Stimulated activated naive B cell treated with anti-CD40 and anti-IgM and Interleukin-4, amounts not matched to agents 10 μg/mL and 1 μg/mL and 100 μg/mL, for 72 hours (primary cell): ENCODE measurements around the gene EBF3.

ENCODE experiments used
- ATAC-seq, 2 donors: fragments of 150-1000 bp; cut with Tn5 transposase; replicated peaks; 2 replicates each; pipeline ENCODE4 v1.10.0; 2021; ENCODE audit warnings: moderate library complexity in 1 of 2
- DNase-seq: peaks from one replicate; pipeline ENCODE4 v3.0.0; 2021
- H3K27ac Mint-ChIP-seq: one replicate; pipeline ENCODE4 v1.8.0; 2022; ENCODE audit warnings: mild to moderate bottlenecking, mixed read lengths
- H3K27me3 Mint-ChIP-seq, 2 donors: one replicate each; pipeline ENCODE4 v1.8.0; 2022; ENCODE audit warnings: mixed read lengths in 2 of 2
- H3K36me3 Mint-ChIP-seq, 2 donors: one replicate each; pipeline ENCODE4 v1.8.0; 2022; ENCODE audit warnings: mixed read lengths in 2 of 2, mild to moderate bottlenecking in 1 of 2
- H3K4me1 Mint-ChIP-seq, 2 donors: one replicate each; pipeline ENCODE4 v1.8.0; 2022; ENCODE audit warnings: mixed read lengths in 2 of 2, mild to moderate bottlenecking in 1 of 2
- H3K4me3 Mint-ChIP-seq, 2 donors: one replicate each; pipeline ENCODE4 v1.8.0; 2022; ENCODE audit warnings: mild to moderate bottlenecking in 2 of 2, mixed read lengths in 2 of 2, moderate library complexity in 1 of 2
- H3K9me3 Mint-ChIP-seq, 2 donors: one replicate each; pipeline ENCODE4 v1.8.0; 2022; ENCODE audit warnings: mixed read lengths in 2 of 2, mild to moderate bottlenecking in 1 of 2

EBF3 gene

GRCh38 chr10:129863201-129863663 is 100.8 kb downstream of the EBF3 start:
- ATAC-seq (no peak), DNase-seq (no peak)
- no peak overlapping the region for H3K4me3 Mint-ChIP-seq
- H3K4me1 Mint-ChIP-seq, result peaks cover 0 to 2% of the 10 kb centered on the region in 2 donors
- H3K27ac Mint-ChIP-seq, result no peak overlapping the region
- no peaks in the 10 kb centered on the region for H3K36me3 Mint-ChIP-seq
- no peaks in the 10 kb centered on the region for H3K9me3 Mint-ChIP-seq
- H3K27me3 Mint-ChIP-seq, result no peaks in the 10 kb centered on the region

GRCh38 chr10:129861776-129862531 is 102.1 kb downstream of the EBF3 start:
- no peak overlapping the region for H3K27ac Mint-ChIP-seq
- H3K4me3 Mint-ChIP-seq, result no peak overlapping the region
- ATAC-seq (no peak), DNase-seq (no peak)
- no peaks in the 10 kb centered on the region for H3K36me3 Mint-ChIP-seq
- no peaks in the 10 kb centered on the region for H3K27me3 Mint-ChIP-seq
- H3K4me1 Mint-ChIP-seq, result peaks cover 0 to 2% of the 10 kb centered on the region in 2 donors
- H3K9me3 Mint-ChIP-seq, result no peaks in the 10 kb centered on the region

- H3K4me3 Mint-ChIP-seq, result no peak overlapping the region
- H3K27ac Mint-ChIP-seq, result no peak overlapping the region
- H3K36me3 Mint-ChIP-seq, result no peaks in the 10 kb centered on the region
- peaks cover 0 to 2% of the 10 kb centered on the region in 2 donors for H3K4me1 Mint-ChIP-seq
- no peaks in the 10 kb centered on the region for H3K27me3 Mint-ChIP-seq
- H3K9me3 Mint-ChIP-seq, result peaks cover 0 to 1% of the 10 kb centered on the region in 2 donors
- DNase-seq, result no peak
- ATAC-seq, result no peak
Observed at GRCh38 chr10:129860396-129860795, 103.7 kb downstream of the EBF3 start.

GRCh38 chr10:129859536-129859935 is 104.5 kb downstream of the EBF3 start:
- Mint-ChIP-seq H3K36me3 (no peaks in the 10 kb centered on the region), H3K4me1 (peaks cover 0 to 2% of the 10 kb centered on the region in 2 donors), H3K27me3 (no peaks in the 10 kb centered on the region), H3K27ac (no peak overlapping the region), H3K4me3 (no peak overlapping the region), H3K9me3 (peaks cover 0 to 1% of the 10 kb centered on the region in 2 donors)
- DNase-seq (no peak), ATAC-seq (no peak)

GRCh38 chr10:129857242-129857960 is 106.7 kb downstream of the EBF3 start:
- Mint-ChIP-seq H3K4me1 (no peaks in the 10 kb centered on the region), H3K27me3 (no peaks in the 10 kb centered on the region), H3K9me3 (peaks cover 0 to 1% of the 10 kb centered on the region in 2 donors), H3K4me3 (no peak overlapping the region), H3K36me3 (no peaks in the 10 kb centered on the region), H3K27ac (no peak overlapping the region)
- ATAC-seq (no peak), DNase-seq (no peak)

- Mint-ChIP-seq H3K4me3 (no peak overlapping the region), H3K9me3 (peaks cover 0 to 1% of the 10 kb centered on the region in 2 donors), H3K27me3 (peaks cover 0 to 3% of the 10 kb centered on the region in 2 donors), H3K4me1 (no peaks in the 10 kb centered on the region), H3K27ac (no peak overlapping the region), H3K36me3 (no peaks in the 10 kb centered on the region)
- no peak for ATAC-seq
- DNase-seq, result no peak
Observed at GRCh38 chr10:129855836-129856563, 108.1 kb downstream of the EBF3 start.

GRCh38 chr10:129854796-129855705 is 109.0 kb downstream of the EBF3 start:
- no peak overlapping the region for H3K27ac Mint-ChIP-seq

GRCh38 chr10:129854158-129854557 is 109.9 kb downstream of the EBF3 start:
- no peak for ATAC-seq
- H3K36me3 Mint-ChIP-seq, result no peaks in the 10 kb centered on the region

More at GRCh38 chr10:129854796-129855705, 109.0 kb downstream of the EBF3 start:
- peaks cover 0 to 5% of the 10 kb centered on the region in 2 donors for H3K27me3 Mint-ChIP-seq
- H3K36me3 Mint-ChIP-seq, result no peaks in the 10 kb centered on the region
- DNase-seq (no peak), ATAC-seq (no peak)
- H3K4me1 Mint-ChIP-seq, result no peaks in the 10 kb centered on the region
- H3K4me3 Mint-ChIP-seq, result no peak overlapping the region
- H3K9me3 Mint-ChIP-seq, result peaks cover 0 to 1% of the 10 kb centered on the region in 2 donors

GRCh38 chr10:129853562-129853903 is 110.5 kb downstream of the EBF3 start:
- H3K4me1 Mint-ChIP-seq, result no peaks in the 10 kb centered on the region
- ATAC-seq, result no peak
- DNase-seq, result no peak
- peaks cover 0 to 5% of the 10 kb centered on the region in 2 donors for H3K27me3 Mint-ChIP-seq
- H3K36me3 Mint-ChIP-seq, result no peaks in the 10 kb centered on the region
- H3K9me3 Mint-ChIP-seq, result peaks cover 0 to 1% of the 10 kb centered on the region in 2 donors
- no peak overlapping the region for H3K27ac Mint-ChIP-seq
- H3K4me3 Mint-ChIP-seq, result no peak overlapping the region

More at GRCh38 chr10:129854158-129854557, 109.9 kb downstream of the EBF3 start:
- H3K27me3 Mint-ChIP-seq, result peaks cover 0 to 5% of the 10 kb centered on the region in 2 donors
- DNase-seq, result no peak
- H3K4me3 Mint-ChIP-seq, result no peak overlapping the region
- H3K9me3 Mint-ChIP-seq, result peaks cover 0 to 1% of the 10 kb centered on the region in 2 donors
- H3K27ac Mint-ChIP-seq, result no peak overlapping the region
- no peaks in the 10 kb centered on the region for H3K4me1 Mint-ChIP-seq

- Mint-ChIP-seq H3K36me3 (no peaks in the 10 kb centered on the region), H3K9me3 (peaks cover 0 to 1% of the 10 kb centered on the region in 2 donors), H3K27me3 (peaks cover 0 to 5% of the 10 kb centered on the region in 2 donors), H3K27ac (no peak overlapping the region), H3K4me1 (no peaks in the 10 kb centered on the region), H3K4me3 (no peak overlapping the region)
- ATAC-seq, result no peak
- DNase-seq, result no peak
Observed at GRCh38 chr10:129852829-129853561, 111.1 kb downstream of the EBF3 start.

- H3K27ac Mint-ChIP-seq, result no peak overlapping the region
- ATAC-seq, result no peak
- no peak overlapping the region for H3K4me3 Mint-ChIP-seq
- peaks cover 0 to 1% of the 10 kb centered on the region in 2 donors for H3K9me3 Mint-ChIP-seq
- no peaks in the 10 kb centered on the region for H3K4me1 Mint-ChIP-seq
- peaks cover 0 to 5% of the 10 kb centered on the region in 2 donors for H3K27me3 Mint-ChIP-seq
- H3K36me3 Mint-ChIP-seq, result no peaks in the 10 kb centered on the region
- DNase-seq, result no peak
Observed at GRCh38 chr10:129851941-129852640, 112.0 kb downstream of the EBF3 start.

GRCh38 chr10:129850790-129851189 is 113.3 kb downstream of the EBF3 start:
- DNase-seq, result no peak
- no peak for ATAC-seq
- Mint-ChIP-seq H3K27me3 (peaks cover 0 to 5% of the 10 kb centered on the region in 2 donors), H3K9me3 (no peaks in the 10 kb centered on the region), H3K4me1 (no peaks in the 10 kb centered on the region), H3K4me3 (no peak overlapping the region), H3K36me3 (no peaks in the 10 kb centered on the region), H3K27ac (no peak overlapping the region)

GRCh38 chr10:129850316-129850715 is 113.8 kb downstream of the EBF3 start:
- Mint-ChIP-seq H3K27ac (no peak overlapping the region), H3K4me3 (no peak overlapping the region), H3K36me3 (no peaks in the 10 kb centered on the region), H3K9me3 (no peaks in the 10 kb centered on the region), H3K27me3 (peaks cover 0 to 5% of the 10 kb centered on the region in 2 donors), H3K4me1 (no peaks in the 10 kb centered on the region)
- DNase-seq (no peak), ATAC-seq (no peak)
